K562 (cell line): Measurements from ENCODE around the gene MAGI1. TPM values are rescaled to one million over a fixed set of nuclear protein-coding genes. Genes with fewer than 3 reads are reported as not detected.
A peak's percentile ranks its signal among the peaks of the same experiment; 100 is the strongest.

Experiments used
- ATAC-seq: fragments of 200-7000 bp; cut with Tn5 transposase; 3 replicates; pipeline ENCODE4 v1.9.1; 2020; ENCODE audit warnings: moderate library complexity
- BruUV-seq: library from RNA; stranded (reverse); fragments of 400-500 nt; replicated peaks from 2 replicates; lab custom pipeline; 2021; lab: Mats Ljungman, UMichigan
- CTCF ChIA-PET: fragments of 300-600 bp; formaldehyde crosslinking; extraction: SDS; loops from one replicate; lab custom pipeline; 2021; ENCODE audit warnings: low intra/inter-chr PET ratio; lab: Yijun Ruan, JAX
- POLR2A ChIA-PET: fragments of 300-600, 350-650 bp; sonication (Branson Sonifier 250); formaldehyde crosslinking; extraction: SDS; loops from one replicate; lab custom pipeline; 2021; ENCODE audit warnings: antibody characterized with exemption, inconsistent platforms; lab: Yijun Ruan, JAX
- DNase-seq, 4 experiments: peaks; one replicate each; pipeline versions ENCODE4 v3.0.0 to v3.0.0-alpha.2; 2011 to 2018; ENCODE audit warnings: low spot score in 3 of 4, mixed read lengths in 3 of 4; ENCODE audit errors: extremely low read depth in 1 of 4
- FAIRE-seq: peaks from 2 replicates; lab custom pipeline; 2011; peaks lifted over from hg19 to GRCh38; lab: Jason Lieb, UNC
- H2AFZ ChIP-seq: 2 replicates; pipeline ENCODE4 v1.6.0; 2011; ENCODE audit warnings: low read depth, low read length, control low read depth, inconsistent platforms
- H3K27ac ChIP-seq: fragments of 200-600 bp; 3 replicates; pipeline ENCODE4 v1.8.0; 2011; ENCODE audit warnings: low read depth, mild to moderate bottlenecking, control low read depth, inconsistent platforms, low read length, moderate library complexity, mixed read lengths; ENCODE audit errors: extremely low read depth
- H3K27me3 ChIP-seq, 2 experiments: fragments of 300-600 bp in 1 of 2; 2 replicates in 1 of 2; 3 replicates in 1 of 2; pipeline versions ENCODE4 v1.6.0 to v1.8.0; 2011; ENCODE audit warnings: inconsistent platforms in 2 of 2, low read length in 2 of 2, mild to moderate bottlenecking in 1 of 2, mixed read lengths in 1 of 2, moderate library complexity in 1 of 2; ENCODE audit not compliant: control insufficient read depth in 2 of 2, insufficient read depth in 2 of 2
- H3K36me3 ChIP-seq: fragments of 300-600 bp; 3 replicates; pipeline ENCODE4 v1.8.0; 2011; ENCODE audit warnings: mild to moderate bottlenecking, low read length, inconsistent platforms; ENCODE audit not compliant: control insufficient read depth, insufficient read depth
- H3K4me1 ChIP-seq, 2 experiments: fragments of 200-600 bp in 1 of 2; replicated peaks in 1 of 2; 2 replicates in 1 of 2; 3 replicates in 1 of 2; pipeline versions ENCODE4 v1.5.1 to v1.8.0; 2011; ENCODE audit warnings: inconsistent platforms in 2 of 2, low read length in 2 of 2, mild to moderate bottlenecking in 1 of 2, mixed read lengths in 1 of 2, moderate library complexity in 1 of 2; ENCODE audit not compliant: control insufficient read depth in 2 of 2, insufficient read depth in 2 of 2
- H3K4me2 ChIP-seq: 2 replicates; pipeline ENCODE4 v1.6.1; 2011; ENCODE audit warnings: low read length, control low read depth, inconsistent platforms, mixed read lengths; ENCODE audit not compliant: insufficient read depth
- H3K4me3 ChIP-seq: fragments of 200-600 bp; sonication (generic), shearing (Covaris generic); 2 replicates; pipeline ENCODE4 v1.5.1; 2016; ENCODE audit warnings: control low read depth, inconsistent platforms
- H3K79me2 ChIP-seq: fragments of 200-600 bp; 3 replicates; pipeline ENCODE4 v1.8.0; 2011; ENCODE audit warnings: low read length, inconsistent platforms; ENCODE audit not compliant: control insufficient read depth, insufficient read depth
- H3K9ac ChIP-seq, 2 experiments: 2 replicates each; pipeline versions ENCODE4 v1.6.0 to v1.6.1; 2011; ENCODE audit warnings: low read depth in 2 of 2, low read length in 2 of 2, control low read depth in 1 of 2, inconsistent platforms in 1 of 2, mild to moderate bottlenecking in 1 of 2, mixed read lengths in 1 of 2; ENCODE audit not compliant: insufficient read depth in 1 of 2
- H3K9me1 ChIP-seq: one replicate; pipeline ENCODE4 v1.6.0; 2011; ENCODE audit warnings: inconsistent platforms, mild to moderate bottlenecking, low read length, moderate library complexity; ENCODE audit not compliant: control insufficient read depth, insufficient read depth
- H3K9me3 ChIP-seq: replicated peaks from 2 replicates; pipeline ENCODE4 v1.5.1; 2011; ENCODE audit warnings: low read depth, low read length, inconsistent platforms; ENCODE audit not compliant: control insufficient read depth, insufficient read depth
- H4K20me1 ChIP-seq: replicated peaks from 2 replicates; pipeline ENCODE4 v1.6.1; 2011; ENCODE audit warnings: low read length, inconsistent platforms, mixed read lengths; ENCODE audit not compliant: control insufficient read depth, insufficient read depth
- AFF4 ChIP-seq: sonication (generic); formaldehyde crosslinking; IDR thresholded peaks from 2 replicates; pipeline ENCODE4 v1.8.0; 2023; ENCODE audit warnings: mild to moderate bottlenecking, missing genetic modification reagents
- ARID2 ChIP-seq: fragments of 450-650 bp; IDR thresholded peaks from 2 replicates; pipeline ENCODE4 v1.6.1; 2017; ENCODE audit warnings: antibody characterized with exemption, mild to moderate bottlenecking
- KDM2B ChIP-seq: fragments of 250-450 bp; sonication (Bioruptor Pico); IDR thresholded peaks from 2 replicates; pipeline ENCODE4 v1.8.0; 2021; ENCODE audit warnings: mild to moderate bottlenecking, moderate library complexity
- MTF1 ChIP-seq: fragments of 250-450 bp; sonication (Bioruptor Pico); IDR thresholded peaks from 2 replicates; pipeline ENCODE4 v1.9.0; 2021; ENCODE audit warnings: moderate library complexity, mild to moderate bottlenecking, inconsistent platforms, borderline replicate concordance
- MYBL2 ChIP-seq, 2 experiments: fragments of 450-650 bp in 1 of 2; sonication (generic) in 1 of 2; formaldehyde crosslinking in 1 of 2; IDR thresholded peaks; 2 replicates each; pipeline versions ENCODE4 v1.6.1 to v1.8.1; 2017 to 2022; ENCODE audit warnings: borderline replicate concordance in 1 of 2, inconsistent platforms in 1 of 2, low read depth in 1 of 2, mild to moderate bottlenecking in 1 of 2, missing genetic modification reagents in 1 of 2, moderate library complexity in 1 of 2
- NONO ChIP-seq, 2 experiments: fragments of 200-400 bp in 1 of 2; fragments of 450-650 bp in 1 of 2; formaldehyde crosslinking in 1 of 2; IDR thresholded peaks; 2 replicates each; pipeline ENCODE4 v1.6.1; 2017; ENCODE audit warnings: low read depth in 2 of 2, mild to moderate bottlenecking in 2 of 2, moderate library complexity in 2 of 2, low read length in 1 of 2
- NR1H2 ChIP-seq: sonication (generic); formaldehyde crosslinking; IDR thresholded peaks from 2 replicates; pipeline ENCODE4 v1.4.0; 2020; ENCODE audit warnings: mild to moderate bottlenecking, missing genetic modification reagents
- OTX1 ChIP-seq: fragments of 450-650 bp; formaldehyde crosslinking; IDR thresholded peaks from 2 replicates; pipeline ENCODE4 v1.4.0; 2022; ENCODE audit warnings: mild to moderate bottlenecking
- PURB ChIP-seq: sonication (generic); formaldehyde crosslinking; IDR thresholded peaks from 2 replicates; pipeline ENCODE4 v1.9.0; 2021; ENCODE audit warnings: low read depth, mild to moderate bottlenecking, missing genetic modification reagents
- RREB1 ChIP-seq: fragments of 250-450 bp; sonication (Bioruptor Pico); IDR thresholded peaks from 2 replicates; pipeline ENCODE4 v1.4.0; 2020
- SIN3B ChIP-seq: fragments of 450-650 bp; IDR thresholded peaks from 2 replicates; pipeline ENCODE4 v1.6.1; 2017; ENCODE audit warnings: low read depth, mild to moderate bottlenecking, moderate library complexity
- SMARCC2 ChIP-seq: fragments of 450-650 bp; IDR thresholded peaks from 2 replicates; pipeline ENCODE4 v1.6.1; 2017; ENCODE audit warnings: antibody characterized with exemption, moderate library complexity, mild to moderate bottlenecking, low read depth
- ZNF24 ChIP-seq: fragments of 450-650 bp; IDR thresholded peaks from 2 replicates; pipeline ENCODE4 v1.6.1; 2016
- ZNF436 ChIP-seq: fragments of 250-450, 450-650 bp; sonication (Bioruptor Pico); formaldehyde crosslinking; IDR thresholded peaks from 2 replicates; pipeline ENCODE4 v1.7.0; 2020; ENCODE audit warnings: mild to moderate bottlenecking
- WGBS: fragments of 100-300 bp; shearing (Covaris generic); methylation state at CpG from one replicate; pipeline ENCODE4 v1.1.6; 2016; ENCODE audit warnings: low coverage, mixed read lengths; ENCODE audit not compliant: insufficient coverage; ENCODE audit errors: missing lambda C conversion rate; 5-methylcytosine and 5-hydroxymethylcytosine counted together
- in situ Hi-C: fragments of 300-500 bp; cut with MboI; formaldehyde crosslinking; loops from 4 replicates; pipeline ENCODE4 v1.15.0; 2018; ENCODE audit warnings: inconsistent platforms, mixed read lengths
- intact Hi-C: fragments of 100-400 bp; cut with micrococcal nuclease; formaldehyde crosslinking; loops from 2 replicates; pipeline ENCODE4 v1.14.2; 2022
- polyA plus RNA-seq, 8 experiments: library from polyadenylated mRNA; depleted of rRNA in 4 of 8; stranded (reverse) in 5 of 8; unstranded in 3 of 8; fragments of >200 nt; fragmentation: Nextera tagmentation in 2 of 8; fragmentation: Illumina TruSeq in 1 of 8; extraction: Ambion mirVana in 2 of 8; extraction: Trizol in 1 of 8; gene quantifications; 2 replicates each; pipeline versions ENCODE4 v1.2.1 to v1.2.3, GENCODE V29; 2011 to 2014; ENCODE audit warnings: inconsistent platforms in 1 of 8, missing spikeins in 1 of 8
- total RNA-seq, 7 experiments: library from RNA; depleted of rRNA in 6 of 7; stranded (reverse); fragments of >200 nt in 6 of 7; fragmentation: Illumina TruSeq in 2 of 7; extraction: Trizol in 2 of 7; gene quantifications; 2 replicates each; pipeline versions ENCODE4 v1.2.1 to v1.2.3, GENCODE V29; 2011 to 2021; ENCODE audit warnings: low replicate concordance in 1 of 7

MAGI1 gene
- total and polyA plus RNA-seq, 9 of the 15 experiments (the other 6 are each of a cell fraction or from before 2014, with no cell fraction given): 7.8 to 59.4 (median 43.2) TPM

GRCh38 chr3:65531499-65531898 is 507.2 kb downstream of the MAGI1 start:
- no peak overlapping the region for H2AFZ ChIP-seq
- BruUV-seq: no TSS peak
- CTCF ChIA-PET: no interaction called here
- TF ChIP-seq ARID2: no peak
- TF ChIP-seq SIN3B: no peak
- no peak for TF ChIP-seq NONO (IDR thresholded peaks at IDR 0.05; ENCODE audit: low read depth in 2 of 2, low read length in 1 of 2)
- no peak for TF ChIP-seq SMARCC2
- TF ChIP-seq ZNF24: no peak
- no peak for TF ChIP-seq MTF1 (CRISPR knock-in tag)
- TF ChIP-seq OTX1: no peak
- no peak for TF ChIP-seq KDM2B (CRISPR knock-in tag)
- TF ChIP-seq NR1H2 (CRISPR knock-in tag): no peak
- TF ChIP-seq ZNF436 (CRISPR knock-in tag): no peak
- TF ChIP-seq AFF4: no peak
- no peak for TF ChIP-seq MYBL2 (IDR thresholded peaks at IDR 0.05; ENCODE audit: low read depth)
- no peak for TF ChIP-seq MYBL2 (CRISPR knock-in tag; IDR thresholded peaks at IDR 0.05; ENCODE audit: borderline replicate concordance)
- TF ChIP-seq PURB (CRISPR knock-in tag): no peak
- no peak for TF ChIP-seq RREB1

More at GRCh38 chr3:65531499-65531898, 507.2 kb downstream of the MAGI1 start:
- Histone ChIP-seq H3K4me1 (peaks cover 0 to 32% of the 10 kb centered on the region in 2 experiments; a peak in 3 of 5 replicates), H3K79me2 (peaks cover 73% of the 10 kb centered on the region), H3K9me3 (no peaks in the 10 kb centered on the region), H4K20me1 (no peaks in the 10 kb centered on the region), H3K9ac (no peak overlapping the region), H3K4me2 (peak overlapping the region; percentile 34; the same call in 1 of the 2 replicates), H3K27ac (no peak overlapping the region), H3K4me3 (peak overlapping the region; percentile 26; the same call in 1 of the 2 replicates), H3K36me3 (peaks cover 6% of the 10 kb centered on the region; the same call in 1 of the 3 replicates), H3K27me3 (no peaks in the 10 kb centered on the region), H3K9me1 (no peaks in the 10 kb centered on the region)
- WGBS: 30% methylated on average over 1 of the region's 1 CpG
- POLR2A ChIA-PET: interaction anchor here (0.7 kb wide), 2 partner anchors 151 to 1999 kb away, joined by 3 read pairs; no protein-coding TSS in a partner anchor
- in situ Hi-C loops (no loop called here), intact Hi-C loops (no loop called here)
- FAIRE-seq: no peak
- ATAC-seq: no peak
- no peak for DNase-seq
